Ectodermal cell (in vitro differentiated cells): Measurements from ENCODE around the gene SUGCT.

Experiments
- H3K27ac ChIP-seq: 2 replicates; pipeline ENCODE4 v1.7.0; 2013; ENCODE audit warnings: mild to moderate bottlenecking, low read depth, low read length; ENCODE audit not compliant: insufficient read depth, poor library complexity, severe bottlenecking
- H3K27me3 ChIP-seq: 2 replicates; pipeline ENCODE4 v1.7.0; 2013; ENCODE audit warnings: mild to moderate bottlenecking, low read length; ENCODE audit not compliant: insufficient read depth, control insufficient read depth, poor library complexity, severe bottlenecking
- H3K36me3 ChIP-seq: one replicate; pipeline ENCODE4 v1.7.0; 2013; ENCODE audit warnings: low read length; ENCODE audit not compliant: control insufficient read depth, insufficient read depth
- H3K4me1 ChIP-seq: one replicate; pipeline ENCODE4 v1.7.0; 2013; ENCODE audit warnings: low read length; ENCODE audit not compliant: control insufficient read depth, insufficient read depth
- H3K4me3 ChIP-seq: 2 replicates; pipeline ENCODE4 v1.7.0; 2013; ENCODE audit warnings: low read depth, low read length, control low read depth; ENCODE audit not compliant: insufficient read depth
- H3K9me3 ChIP-seq: 2 replicates; pipeline ENCODE4 v1.7.0; 2013; ENCODE audit warnings: mild to moderate bottlenecking, low read length, moderate library complexity; ENCODE audit not compliant: control insufficient read depth
- WGBS, 2 experiments: methylation state at CpG; one replicate each; pipeline ENCODE4 v1.1.7; 2013; ENCODE audit warnings: missing lambda C conversion rate in 2 of 2; 5-methylcytosine and 5-hydroxymethylcytosine counted together

SUGCT gene

DNA sequence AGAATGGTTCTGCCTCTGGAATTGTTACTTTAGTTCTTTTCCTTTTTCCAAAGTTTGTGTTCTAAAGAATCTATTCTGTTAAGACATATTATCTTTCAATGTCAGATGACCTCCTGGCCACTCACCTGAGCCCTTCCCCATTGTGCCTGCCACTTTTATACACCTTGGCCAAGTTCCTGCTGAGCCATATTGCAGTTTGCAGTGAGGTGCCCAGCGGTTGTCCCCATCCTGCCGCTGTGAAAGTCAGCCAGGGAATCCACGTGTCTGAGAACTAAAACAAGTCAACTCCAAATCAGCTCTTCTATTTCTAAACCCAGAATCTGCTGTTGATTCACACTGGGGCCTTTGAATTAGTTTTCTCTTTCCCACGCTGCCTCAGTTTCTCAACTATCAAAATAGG lies 641.1 kb downstream of the SUGCT start:
- no peaks in the 10 kb centered on the region for H3K27me3 ChIP-seq

DNA sequence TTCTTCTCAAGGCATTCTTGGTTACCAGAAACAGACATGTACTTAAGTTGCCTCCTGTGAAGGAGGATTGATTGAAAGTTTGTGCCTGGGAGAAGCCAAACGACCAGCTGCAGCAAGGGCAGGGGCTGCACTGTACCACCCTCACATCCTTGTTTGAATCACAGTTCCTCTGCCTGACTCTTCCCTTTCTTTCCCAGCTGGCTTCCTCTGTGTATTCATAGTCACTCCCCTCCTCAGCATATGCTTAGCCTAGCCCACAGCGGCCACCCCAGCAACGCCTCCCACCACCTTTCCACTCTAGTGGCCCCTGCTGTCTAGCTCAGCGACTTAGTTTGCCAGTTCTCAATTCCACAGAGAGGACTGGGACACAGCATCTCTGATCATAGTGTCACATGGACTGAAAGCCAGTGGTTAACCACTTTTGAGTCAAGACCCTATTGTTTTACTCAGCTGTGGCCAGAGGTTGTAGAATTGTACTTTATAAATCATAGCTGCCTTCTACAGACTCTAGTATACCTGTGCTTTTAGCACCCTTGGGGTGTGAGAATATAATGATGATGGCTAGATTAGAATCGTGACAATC lies 643.0 kb downstream of the SUGCT start:
- Histone ChIP-seq H3K36me3 (no peaks in the 10 kb centered on the region), H3K27ac (no peak overlapping the region), H3K4me1 (no peaks in the 10 kb centered on the region), H3K9me3 (no peaks in the 10 kb centered on the region), H3K4me3 (no peak overlapping the region), H3K27me3 (no peaks in the 10 kb centered on the region)
- 84 to 85% methylated on average over 5 of the region's 5 CpGs for WGBS, 2 experiments

More for the DNA sequence above, 641.1 kb downstream of the SUGCT start:
- Histone ChIP-seq H3K36me3 (no peaks in the 10 kb centered on the region), H3K27ac (no peak overlapping the region), H3K9me3 (no peaks in the 10 kb centered on the region), H3K4me3 (no peak overlapping the region), H3K4me1 (no peaks in the 10 kb centered on the region)
- WGBS, 2 experiments, result 88 to 93% methylated on average over 4 of the region's 4 CpGs

DNA sequence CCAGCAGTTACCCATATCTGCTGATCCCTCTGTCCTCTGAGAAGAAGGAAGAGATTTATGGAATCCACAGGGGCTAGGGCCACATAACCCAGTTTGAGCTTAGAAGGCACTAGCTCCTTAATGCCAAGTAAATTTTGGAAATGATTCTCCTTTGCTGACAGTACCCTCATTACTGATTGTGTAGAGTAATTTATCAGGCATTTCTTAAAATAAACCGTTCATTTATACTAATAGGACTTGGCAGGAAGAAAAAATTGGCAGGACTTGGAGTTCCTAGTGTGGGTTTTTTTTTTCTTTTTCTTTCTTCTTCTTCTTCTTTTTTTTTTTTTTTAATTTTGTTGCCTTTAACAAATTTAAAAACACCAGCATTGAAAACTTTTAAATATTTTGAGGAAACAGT lies 645.7 kb downstream of the SUGCT start:
- Histone ChIP-seq H3K27me3 (no peaks in the 10 kb centered on the region), H3K27ac (no peak overlapping the region), H3K4me1 (no peaks in the 10 kb centered on the region), H3K4me3 (no peak overlapping the region), H3K36me3 (no peaks in the 10 kb centered on the region), H3K9me3 (no peaks in the 10 kb centered on the region)
- no CpG with 5 or more reads among the region's 1 CpG for WGBS, 2 experiments

DNA sequence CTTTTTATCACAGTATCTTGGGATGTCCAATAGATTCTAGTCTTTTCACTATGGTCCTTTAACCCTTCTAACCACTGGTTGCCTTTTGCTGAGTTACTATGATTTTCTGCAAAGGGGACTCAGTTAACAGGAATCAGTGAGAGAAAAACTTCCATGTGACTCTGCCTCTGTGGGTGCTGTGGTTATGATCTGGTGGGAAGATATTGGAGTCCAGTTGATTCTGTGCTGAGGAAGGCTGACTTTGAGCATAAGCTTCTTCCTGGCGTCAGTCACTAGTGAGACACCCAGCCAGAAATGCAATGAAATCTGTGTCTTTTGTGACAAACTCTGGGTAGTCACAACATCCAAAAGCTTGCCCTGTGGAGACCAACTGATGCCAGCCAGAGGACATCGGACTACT lies 648.0 kb downstream of the SUGCT start:
- WGBS, 2 experiments, result 89 to 95% methylated on average over 2 of the region's 2 CpGs
- no peak overlapping the region for H3K27ac ChIP-seq

DNA sequence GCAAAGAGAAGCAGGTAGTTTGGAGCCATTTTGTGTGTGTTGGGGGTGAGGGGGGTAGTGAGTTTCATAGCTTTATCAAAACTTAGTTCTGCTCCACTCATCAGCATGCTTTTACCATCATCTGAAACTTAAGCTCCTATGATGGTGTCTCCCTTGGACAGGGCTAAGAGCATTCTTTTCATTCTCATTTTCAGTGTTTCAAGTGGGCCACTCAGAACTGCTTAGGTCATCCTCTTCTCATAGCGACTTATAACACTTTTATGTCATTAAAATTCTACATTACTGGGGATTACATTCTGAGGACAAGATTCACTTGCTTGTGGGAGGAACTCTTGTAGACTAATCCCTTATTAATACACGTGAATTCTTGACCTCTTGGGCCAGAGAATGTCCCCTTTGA lies 649.4 kb downstream of the SUGCT start:
- Histone ChIP-seq H3K4me3 (no peak overlapping the region), H3K27me3 (no peaks in the 10 kb centered on the region), H3K9me3 (no peaks in the 10 kb centered on the region), H3K36me3 (no peaks in the 10 kb centered on the region), H3K27ac (no peak overlapping the region), H3K4me1 (no peaks in the 10 kb centered on the region)
- WGBS, 2 experiments, result 89 to 96% methylated on average over 2 of the region's 2 CpGs

More for the DNA sequence above, 648.0 kb downstream of the SUGCT start:
- no peaks in the 10 kb centered on the region for H3K4me1 ChIP-seq
- H3K4me3 ChIP-seq, result no peak overlapping the region
- no peaks in the 10 kb centered on the region for H3K27me3 ChIP-seq
- no peaks in the 10 kb centered on the region for H3K9me3 ChIP-seq
- H3K36me3 ChIP-seq, result no peaks in the 10 kb centered on the region

DNA sequence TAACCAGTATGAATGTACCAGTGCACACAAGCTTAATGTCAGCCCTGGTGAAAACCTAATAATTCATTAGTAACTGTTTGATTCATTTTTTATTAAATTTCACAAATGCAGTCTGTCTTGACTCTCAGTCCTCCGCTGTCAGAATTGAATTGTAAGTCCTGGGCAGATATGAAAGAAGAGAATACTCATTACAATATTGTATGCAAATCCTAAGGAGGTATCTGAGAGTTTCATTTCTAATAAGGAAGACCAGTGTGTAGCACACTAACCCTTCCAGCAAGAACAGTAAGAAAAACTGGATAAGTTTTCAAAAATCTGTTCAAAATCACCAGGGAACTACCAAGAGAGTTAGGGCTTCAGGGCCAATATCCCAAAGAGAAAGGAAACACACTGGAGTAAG lies 652.1 kb downstream of the SUGCT start:
- Histone ChIP-seq H3K36me3 (no peaks in the 10 kb centered on the region), H3K4me3 (no peak overlapping the region), H3K27ac (no peak overlapping the region), H3K4me1 (no peaks in the 10 kb centered on the region), H3K27me3 (no peaks in the 10 kb centered on the region), H3K9me3 (no peaks in the 10 kb centered on the region)
- WGBS, 2 experiments, result 100% methylated on average over 1 of the region's 1 CpG; no CpG with 5 or more reads in 1 of the 2 experiments

DNA sequence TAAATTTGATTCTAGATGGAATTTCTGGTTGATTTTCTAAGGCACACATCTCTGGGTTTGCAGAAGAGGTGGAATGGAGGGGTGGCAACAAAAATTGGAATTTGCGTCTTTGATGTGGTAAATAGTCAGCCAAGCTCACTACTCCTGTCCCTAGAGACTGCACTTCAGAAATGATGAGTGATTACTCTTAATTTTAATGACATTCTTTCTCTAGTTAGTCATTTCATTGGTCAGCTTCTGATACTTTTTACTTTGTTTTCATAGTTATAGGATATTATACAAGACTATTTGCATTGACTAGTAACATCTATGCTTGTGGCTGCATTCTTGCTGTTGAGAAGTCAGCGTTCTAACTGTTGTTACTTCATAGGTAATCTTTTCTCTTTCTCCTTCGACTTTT lies 658.3 kb downstream of the SUGCT start:
- no peaks in the 10 kb centered on the region for H3K36me3 ChIP-seq
- no peaks in the 10 kb centered on the region for H3K4me1 ChIP-seq
- no peaks in the 10 kb centered on the region for H3K27me3 ChIP-seq
- H3K27ac ChIP-seq, result no peak overlapping the region
- 85 to 90% methylated on average over 2 to 3 of the region's 3 CpGs for WGBS, 2 experiments
- H3K4me3 ChIP-seq, result no peak overlapping the region
- H3K9me3 ChIP-seq, result no peaks in the 10 kb centered on the region

DNA sequence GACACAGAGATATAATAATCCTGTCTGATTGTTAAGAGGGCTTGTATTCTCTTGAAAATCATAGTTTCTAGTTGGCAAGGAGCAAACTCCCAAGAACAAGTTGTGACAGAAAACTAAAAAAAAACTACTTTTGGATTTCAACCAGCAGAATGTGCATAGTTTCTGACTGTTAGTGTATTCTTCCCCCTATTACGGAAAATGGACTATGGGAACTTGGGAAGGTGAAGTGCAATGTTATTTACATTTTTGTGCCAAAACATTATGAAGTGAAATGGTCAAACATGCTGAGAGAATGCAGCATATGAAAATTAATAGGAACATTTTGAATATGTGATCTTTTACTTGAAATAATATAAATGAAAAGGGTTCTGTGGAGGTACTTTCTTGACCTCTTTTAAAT lies 660.8 kb downstream of the SUGCT start:
- no peaks in the 10 kb centered on the region for H3K4me1 ChIP-seq
- no peaks in the 10 kb centered on the region for H3K9me3 ChIP-seq
- 100% methylated on average over 1 of the region's 1 CpG for WGBS, 2 experiments

DNA sequence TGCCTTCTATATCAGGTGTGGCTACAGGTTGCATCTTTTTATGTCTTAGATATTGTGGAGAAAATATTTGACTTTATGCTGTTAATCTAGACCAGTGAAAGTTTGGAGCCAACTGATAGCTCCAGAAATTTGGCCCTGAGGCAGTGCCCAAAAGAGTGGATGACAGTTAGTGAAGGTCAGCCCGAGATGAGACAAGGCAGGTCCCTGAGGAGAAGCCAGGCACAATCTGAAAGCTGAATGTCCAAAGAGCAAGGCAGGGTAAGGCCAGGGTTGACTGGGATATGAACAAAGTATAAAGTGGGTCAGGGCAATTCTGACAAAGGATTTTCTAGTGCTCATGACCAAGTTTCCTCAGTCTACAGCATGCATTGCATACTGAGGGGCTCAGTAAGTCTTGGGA lies 661.9 kb downstream of the SUGCT start:
- no peaks in the 10 kb centered on the region for H3K27me3 ChIP-seq
- H3K36me3 ChIP-seq, result no peaks in the 10 kb centered on the region
- no peak overlapping the region for H3K27ac ChIP-seq
- no peaks in the 10 kb centered on the region for H3K4me1 ChIP-seq
- no peaks in the 10 kb centered on the region for H3K9me3 ChIP-seq
- 95% methylated on average over 1 of the region's 1 CpG for WGBS, 2 experiments
- no peak overlapping the region for H3K4me3 ChIP-seq

More for the DNA sequence above, 660.8 kb downstream of the SUGCT start:
- H3K27ac ChIP-seq, result no peak overlapping the region
- no peaks in the 10 kb centered on the region for H3K27me3 ChIP-seq
- no peak overlapping the region for H3K4me3 ChIP-seq
- no peaks in the 10 kb centered on the region for H3K36me3 ChIP-seq

DNA sequence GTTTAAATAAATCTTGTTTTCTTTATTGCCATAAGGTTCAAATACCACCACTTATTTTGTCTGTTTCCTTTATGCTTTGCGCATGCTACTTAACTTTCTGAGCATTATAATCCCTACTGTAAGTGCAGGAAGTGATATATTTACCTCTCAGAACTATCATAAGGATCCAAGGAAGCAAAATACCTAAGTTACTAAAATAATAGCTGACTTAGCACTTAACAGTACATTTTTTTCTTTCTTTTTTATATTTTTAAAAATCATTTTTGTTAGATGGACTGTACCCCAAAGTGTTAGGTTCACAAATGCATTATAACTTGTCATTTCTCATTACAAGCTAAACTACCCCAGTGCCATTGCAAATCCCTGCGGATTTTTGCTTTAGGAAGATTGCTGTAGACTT lies 663.8 kb downstream of the SUGCT start:
- no peak overlapping the region for H3K27ac ChIP-seq
- no peak overlapping the region for H3K4me3 ChIP-seq
- H3K36me3 ChIP-seq, result no peaks in the 10 kb centered on the region
- no peaks in the 10 kb centered on the region for H3K27me3 ChIP-seq
- no peaks in the 10 kb centered on the region for H3K9me3 ChIP-seq
- WGBS, 2 experiments, result 83 to 96% methylated on average over 2 of the region's 2 CpGs
- H3K4me1 ChIP-seq, result no peaks in the 10 kb centered on the region
